HEK293 (cell line): ENCODE data around the gene CKM.

Experiments
- CTCF ChIA-PET: fragments of 350-600 bp; formaldehyde crosslinking; extraction: SDS; loops from one replicate; lab custom pipeline; 2021; ENCODE audit warnings: antibody characterized with exemption; lab: Yijun Ruan, JAX
- POLR2A ChIA-PET: fragments of 300-600 bp; formaldehyde crosslinking; extraction: SDS; loops from one replicate; lab custom pipeline; 2020; ENCODE audit warnings: antibody characterized with exemption, inconsistent platforms; lab: Yijun Ruan, JAX
- H3K27ac ChIP-seq: fragments of 200-500 bp; sonication (Bioruptor generic); 2 replicates; pipeline ENCODE4 v1.5.1; 2014; ENCODE audit warnings: low read depth, low read length, control low read depth, inconsistent platforms; ENCODE audit errors: extremely low read depth
- H3K36me3 ChIP-seq, 2 experiments: fragments of 200-500 bp in 1 of 2; sonication (Bioruptor generic) in 1 of 2; 1 replicate in 1 of 2; 2 replicates in 1 of 2; pipeline ENCODE4 v1.5.1; 2014 to 2017; ENCODE audit warnings: inconsistent platforms in 2 of 2, low read length in 2 of 2; ENCODE audit not compliant: control insufficient read depth in 2 of 2, insufficient read depth in 1 of 2
- H3K4me1 ChIP-seq: fragments of 200-500 bp; sonication (Bioruptor generic); 2 replicates; pipeline ENCODE4 v1.5.1; 2014; ENCODE audit warnings: mild to moderate bottlenecking, low read length, inconsistent platforms; ENCODE audit not compliant: control insufficient read depth, insufficient read depth
- H3K4me3 ChIP-seq: 2 replicates; pipeline ENCODE4 v1.5.1; 2011; ENCODE audit warnings: low read depth, mild to moderate bottlenecking, control low read depth, low read length, moderate library complexity
- H3K9me3 ChIP-seq: fragments of 200-500 bp; sonication (Bioruptor generic); 2 replicates; pipeline ENCODE4 v1.5.1; 2014; ENCODE audit warnings: low read depth, low read length, inconsistent platforms; ENCODE audit not compliant: control insufficient read depth, insufficient read depth
- BCL11B ChIP-seq: fragments of 450-650 bp; formaldehyde crosslinking; IDR thresholded peaks from 2 replicates; pipeline ENCODE4 v1.5.1; 2016; ENCODE audit warnings: low read depth, missing biosample characterization, missing genetic modification characterization
- ELK4 ChIP-seq: IDR thresholded peaks from 2 replicates; pipeline ENCODE4 v1.6.1; 2011; ENCODE audit warnings: mild to moderate bottlenecking, low read depth, low read length, borderline replicate concordance
- FEZF1 ChIP-seq: fragments of 450-650 bp; formaldehyde crosslinking; IDR thresholded peaks from 2 replicates; pipeline ENCODE4 v1.5.1; 2016; ENCODE audit warnings: missing biosample characterization, missing genetic modification characterization
- KLF8 ChIP-seq: fragments of 450-650 bp; formaldehyde crosslinking; IDR thresholded peaks from 2 replicates; pipeline ENCODE4 v1.5.1; 2016; ENCODE audit warnings: missing biosample characterization, missing genetic modification characterization
- SALL2 ChIP-seq: fragments of 450-650 bp; formaldehyde crosslinking; IDR thresholded peaks from 2 replicates; pipeline ENCODE4 v1.5.0; 2017; ENCODE audit warnings: missing biosample characterization, mild to moderate bottlenecking, missing genetic modification characterization, borderline replicate concordance
- SP7 ChIP-seq: fragments of 450-650 bp; formaldehyde crosslinking; IDR thresholded peaks from 2 replicates; pipeline ENCODE4 v1.5.1; 2016; ENCODE audit warnings: missing biosample characterization, missing genetic modification characterization
- ZBTB49 ChIP-seq: fragments of 450-650 bp; formaldehyde crosslinking; IDR thresholded peaks from 2 replicates; pipeline ENCODE4 v1.5.1; 2016; ENCODE audit warnings: missing biosample characterization, missing genetic modification characterization, low read depth
- ZNF132 ChIP-seq: fragments of 450-650 bp; formaldehyde crosslinking; IDR thresholded peaks from 2 replicates; pipeline ENCODE4 v1.5.1; 2017; ENCODE audit warnings: missing biosample characterization, missing genetic modification characterization, borderline replicate concordance
- ZNF155 ChIP-seq: fragments of 450-650 bp; formaldehyde crosslinking; IDR thresholded peaks from 2 replicates; pipeline ENCODE4 v1.5.1; 2016; ENCODE audit warnings: missing biosample characterization, missing genetic modification characterization
- ZNF174 ChIP-seq: fragments of 450-650 bp; formaldehyde crosslinking; IDR thresholded peaks from 2 replicates; pipeline ENCODE4 v1.5.0; 2017; ENCODE audit warnings: missing biosample characterization, mild to moderate bottlenecking, missing genetic modification characterization
- ZNF175 ChIP-seq: fragments of 450-650 bp; formaldehyde crosslinking; IDR thresholded peaks from 2 replicates; pipeline ENCODE4 v1.5.1; 2016; ENCODE audit warnings: missing biosample characterization, missing genetic modification characterization
- ZNF221 ChIP-seq: fragments of 450-650 bp; formaldehyde crosslinking; IDR thresholded peaks from 2 replicates; pipeline ENCODE4 v1.5.1; 2017; ENCODE audit warnings: missing biosample characterization, missing genetic modification characterization, borderline replicate concordance
- ZNF311 ChIP-seq: fragments of 450-650 bp; formaldehyde crosslinking; IDR thresholded peaks from 2 replicates; pipeline ENCODE4 v1.5.1; 2017; ENCODE audit warnings: missing biosample characterization, missing genetic modification characterization, borderline replicate concordance
- ZNF391 ChIP-seq: fragments of 450-650 bp; formaldehyde crosslinking; IDR thresholded peaks from 2 replicates; pipeline ENCODE4 v1.5.1; 2016; ENCODE audit warnings: low read depth, missing biosample characterization, missing genetic modification characterization, borderline replicate concordance
- ZNF398 ChIP-seq: fragments of 450-650 bp; formaldehyde crosslinking; IDR thresholded peaks from 2 replicates; pipeline ENCODE4 v1.5.1; 2017; ENCODE audit warnings: missing biosample characterization, missing genetic modification characterization
- ZNF404 ChIP-seq: fragments of 450-650 bp; formaldehyde crosslinking; IDR thresholded peaks from 2 replicates; pipeline ENCODE4 v1.5.1; 2017; ENCODE audit warnings: missing biosample characterization, missing genetic modification characterization
- ZNF426 ChIP-seq: fragments of 450-650 bp; formaldehyde crosslinking; IDR thresholded peaks from 2 replicates; pipeline ENCODE4 v1.5.1; 2017; ENCODE audit warnings: missing biosample characterization, missing genetic modification characterization, mild to moderate bottlenecking, inconsistent platforms, moderate library complexity
- ZNF560 ChIP-seq: fragments of 450-650 bp; formaldehyde crosslinking; IDR thresholded peaks from 2 replicates; pipeline ENCODE4 v1.5.1; 2017; ENCODE audit warnings: missing biosample characterization, missing genetic modification characterization, borderline replicate concordance
- ZNF600 ChIP-seq: fragments of 450-650 bp; formaldehyde crosslinking; IDR thresholded peaks from 2 replicates; pipeline ENCODE4 v1.5.1; 2016; ENCODE audit warnings: missing biosample characterization, missing genetic modification characterization
- ZNF621 ChIP-seq: fragments of 450-650 bp; formaldehyde crosslinking; IDR thresholded peaks from 2 replicates; pipeline ENCODE4 v1.5.1; 2017; ENCODE audit warnings: missing biosample characterization, missing genetic modification characterization
- ZNF660 ChIP-seq: fragments of 450-650 bp; IDR thresholded peaks from 2 replicates; pipeline ENCODE4 v1.5.1; 2018; ENCODE audit warnings: missing biosample characterization, mild to moderate bottlenecking, missing genetic modification characterization
- ZNF777 ChIP-seq: fragments of 450-650 bp; formaldehyde crosslinking; IDR thresholded peaks from 2 replicates; pipeline ENCODE4 v1.5.1; 2017; ENCODE audit warnings: missing biosample characterization, missing genetic modification characterization, borderline replicate concordance
- TF ChIP-seq, protein P1 (sequence below): fragments of 450-650 bp; formaldehyde crosslinking; IDR thresholded peaks from 2 replicates; pipeline ENCODE4 v1.5.1; 2016; ENCODE audit warnings: missing biosample characterization, missing genetic modification characterization
- TF ChIP-seq, protein P2 (sequence below): fragments of 450-650 bp; formaldehyde crosslinking; IDR thresholded peaks from 2 replicates; pipeline ENCODE4 v1.5.1; 2016; ENCODE audit warnings: missing biosample characterization, missing genetic modification characterization
- TF ChIP-seq, protein P3 (sequence below): fragments of 450-650 bp; formaldehyde crosslinking; IDR thresholded peaks from 2 replicates; pipeline ENCODE4 v1.5.1; 2016; ENCODE audit warnings: missing biosample characterization, missing genetic modification characterization

The CKM gene

GRCh38 chr19:45368737-45369340 lies 46.2 kb upstream of the CKM start:
- POLR2A ChIA-PET, result interaction anchor here (1.5 kb wide), 1 partner anchor 191 kb away, joined by 5 read pairs; the partner anchor contains the start of genes BLOC1S3 and TRAPPC6A
- CTCF ChIA-PET, result interaction anchor here (0.6 to 1.2 kb wide), 4 partner anchors 21 to 110 kb away, joined by 3 to 4 read pairs (median 3); partner anchors contain the start of gene PPP1R13L
- H3K4me3 ChIP-seq, result no peak overlapping the region
- no peak overlapping the region for H3K27ac ChIP-seq
- no peaks in the 10 kb centered on the region for H3K9me3 ChIP-seq
- H3K4me1 ChIP-seq, result 0 out of 2 replicates have a peak, but pooled peaks cover 2% of the 10 kb centered on the region
- TF ChIP-seq, protein P1, sequence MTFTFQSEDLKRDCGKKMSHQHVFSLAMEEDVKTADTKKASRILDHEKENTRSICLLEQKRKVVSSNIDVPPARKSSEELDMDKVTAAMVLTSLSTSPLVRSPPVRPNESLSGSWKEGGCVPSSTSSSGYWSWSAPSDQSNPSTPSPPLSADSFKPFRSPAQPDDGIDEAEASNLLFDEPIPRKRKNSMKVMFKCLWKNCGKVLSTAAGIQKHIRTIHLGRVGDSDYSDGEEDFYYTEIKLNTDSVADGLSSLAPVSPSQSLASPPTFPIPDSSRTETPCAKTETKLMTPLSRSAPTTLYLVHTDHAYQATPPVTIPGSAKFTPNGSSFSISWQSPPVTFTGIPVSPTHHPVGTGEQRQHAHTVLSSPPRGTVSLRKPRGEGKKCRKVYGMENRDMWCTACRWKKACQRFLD (tag by site-specific recombination), result no peak
- no peak for TF ChIP-seq ZNF404 (tag by site-specific recombination)
- TF ChIP-seq, protein P2, sequence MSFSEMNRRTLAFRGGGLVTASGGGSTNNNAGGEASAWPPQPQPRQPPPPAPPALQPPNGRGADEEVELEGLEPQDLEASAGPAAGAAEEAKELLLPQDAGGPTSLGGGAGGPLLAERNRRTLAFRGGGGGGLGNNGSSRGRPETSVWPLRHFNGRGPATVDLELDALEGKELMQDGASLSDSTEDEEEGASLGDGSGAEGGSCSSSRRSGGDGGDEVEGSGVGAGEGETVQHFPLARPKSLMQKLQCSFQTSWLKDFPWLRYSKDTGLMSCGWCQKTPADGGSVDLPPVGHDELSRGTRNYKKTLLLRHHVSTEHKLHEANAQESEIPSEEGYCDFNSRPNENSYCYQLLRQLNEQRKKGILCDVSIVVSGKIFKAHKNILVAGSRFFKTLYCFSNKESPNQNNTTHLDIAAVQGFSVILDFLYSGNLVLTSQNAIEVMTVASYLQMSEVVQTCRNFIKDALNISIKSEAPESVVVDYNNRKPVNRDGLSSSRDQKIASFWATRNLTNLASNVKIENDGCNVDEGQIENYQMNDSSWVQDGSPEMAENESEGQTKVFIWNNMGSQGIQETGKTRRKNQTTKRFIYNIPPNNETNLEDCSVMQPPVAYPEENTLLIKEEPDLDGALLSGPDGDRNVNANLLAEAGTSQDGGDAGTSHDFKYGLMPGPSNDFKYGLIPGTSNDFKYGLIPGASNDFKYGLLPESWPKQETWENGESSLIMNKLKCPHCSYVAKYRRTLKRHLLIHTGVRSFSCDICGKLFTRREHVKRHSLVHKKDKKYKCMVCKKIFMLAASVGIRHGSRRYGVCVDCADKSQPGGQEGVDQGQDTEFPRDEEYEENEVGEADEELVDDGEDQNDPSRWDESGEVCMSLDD (tag by site-specific recombination), result no peak
- TF ChIP-seq FEZF1 (tag by site-specific recombination), result no peak
- TF ChIP-seq ZNF175 (tag by site-specific recombination), result no peak
- TF ChIP-seq ZBTB49 (tag by site-specific recombination), result no peak
- TF ChIP-seq ZNF621 (tag by site-specific recombination), result no peak
- no peak for TF ChIP-seq SP7 (tag by site-specific recombination)
- TF ChIP-seq ZNF426, result no peak
- TF ChIP-seq ZNF600 (tag by site-specific recombination), result no peak
- TF ChIP-seq ELK4, result no peak
- TF ChIP-seq ZNF311 (tag by site-specific recombination), result no peak
- no peak for TF ChIP-seq ZNF132 (tag by site-specific recombination)
- TF ChIP-seq ZNF560, result no peak
- H3K36me3 ChIP-seq, result peaks cover 26 to 33% of the 10 kb centered on the region in 2 experiments; a peak in 2 of 3 replicates

- H3K36me3 ChIP-seq, result peaks cover 26 to 39% of the 10 kb centered on the region in 2 experiments; a peak in 2 of 3 replicates
- ChIA-PET CTCF (no interaction called here), POLR2A (no interaction called here)
- H3K4me3 ChIP-seq, result no peak overlapping the region
- H3K27ac ChIP-seq, result no peak overlapping the region
- 0 out of 2 replicates have a peak, but pooled peaks cover 2% of the 10 kb centered on the region for H3K4me1 ChIP-seq
- H3K9me3 ChIP-seq, result no peaks in the 10 kb centered on the region
- TF ChIP-seq ZNF174 (tag by site-specific recombination), result no peak
- no peak for TF ChIP-seq ZNF221 (tag by site-specific recombination)
- no peak for TF ChIP-seq ZNF155 (tag by site-specific recombination)
- TF ChIP-seq, protein P3, sequence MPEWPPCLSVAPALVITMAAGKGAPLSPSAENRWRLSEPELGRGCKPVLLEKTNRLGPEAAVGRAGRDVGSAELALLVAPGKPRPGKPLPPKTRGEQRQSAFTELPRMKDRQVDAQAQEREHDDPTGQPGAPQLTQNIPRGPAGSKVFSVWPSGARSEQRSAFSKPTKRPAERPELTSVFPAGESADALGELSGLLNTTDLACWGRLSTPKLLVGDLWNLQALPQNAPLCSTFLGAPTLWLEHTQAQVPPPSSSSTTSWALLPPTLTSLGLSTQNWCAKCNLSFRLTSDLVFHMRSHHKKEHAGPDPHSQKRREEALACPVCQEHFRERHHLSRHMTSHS (tag by site-specific recombination), result no peak
- no peak for TF ChIP-seq SALL2 (tag by site-specific recombination)
- TF ChIP-seq SP7 (tag by site-specific recombination), result 0 out of 2 replicates have a peak, but pooled peaks have one; percentile 24
- no peak for TF ChIP-seq ZNF660 (tag by site-specific recombination)
- 0 out of 2 replicates have a peak, but pooled peaks have one; percentile 19 for TF ChIP-seq KLF8 (tag by site-specific recombination)
- no peak for TF ChIP-seq BCL11B (tag by site-specific recombination)
- TF ChIP-seq ZNF777, result no peak
- TF ChIP-seq ZNF391 (tag by site-specific recombination), result no peak
- TF ChIP-seq ZNF398 (tag by site-specific recombination), result no peak
Measured at GRCh38 chr19:45368127-45368526, 45.5 kb upstream of the CKM start.
